ENCODE data around the gene SNN.

The SNN gene

GRCh38 chr16:11630046-11630767 lies 38.0 kb upstream of the SNN start:
- TF ChIP-seq CTCF (IDR thresholded peaks at IDR 0.05; ENCODE audit: insufficient read depth, missing control alignments): no peak
- no peak for DNase-seq (ENCODE audit: insufficient read length, low spot score)
- FAIRE-seq: no peak

- no peak for FAIRE-seq
- no peak for DNase-seq (ENCODE audit: insufficient read length, low spot score)
- no peak for TF ChIP-seq CTCF (IDR thresholded peaks at IDR 0.05; ENCODE audit: insufficient read depth, missing control alignments)
Measured at GRCh38 chr16:11630768-11631056, 37.5 kb upstream of the SNN start.

GRCh38 chr16:11631214-11631613 lies 37.0 kb upstream of the SNN start:
- DNase-seq (ENCODE audit: insufficient read length, low spot score): no peak
- no peak for TF ChIP-seq CTCF (IDR thresholded peaks at IDR 0.05; ENCODE audit: insufficient read depth, missing control alignments)
- no peak for FAIRE-seq

GRCh38 chr16:11632455-11632939 lies 35.8 kb upstream of the SNN start:
- no peak for FAIRE-seq
- no peak for DNase-seq (ENCODE audit: insufficient read length, low spot score)
- TF ChIP-seq CTCF (IDR thresholded peaks at IDR 0.05; ENCODE audit: insufficient read depth, missing control alignments): no peak

GRCh38 chr16:11633113-11633512 lies 35.1 kb upstream of the SNN start:
- no peak for FAIRE-seq
- no peak for DNase-seq (ENCODE audit: insufficient read length, low spot score)

GRCh38 chr16:11634312-11634711 lies 33.9 kb upstream of the SNN start:
- FAIRE-seq: no peak
- no peak for TF ChIP-seq CTCF (IDR thresholded peaks at IDR 0.05; ENCODE audit: insufficient read depth, missing control alignments)
- DNase-seq (ENCODE audit: insufficient read length, low spot score): no peak

More at GRCh38 chr16:11633113-11633512, 35.1 kb upstream of the SNN start:
- TF ChIP-seq CTCF (IDR thresholded peaks at IDR 0.05; ENCODE audit: insufficient read depth, missing control alignments): no peak

- DNase-seq (ENCODE audit: insufficient read length, low spot score): no peak
- no peak for FAIRE-seq
- no peak for TF ChIP-seq CTCF (IDR thresholded peaks at IDR 0.05; ENCODE audit: insufficient read depth, missing control alignments)
Measured at GRCh38 chr16:11635113-11635652, 33.1 kb upstream of the SNN start.
